HG03103 (cell line): ENCODE measurements around the gene PNMA6F.
"Not testable (repeated sequence)": the region's sequence is repeated elsewhere in the genome, so short reads cannot be mapped to it uniquely, and the experiment has no call there.

Experiments used
- ATAC-seq: cut with Tn5 transposase; IDR thresholded peaks from one replicate; pipeline ENCODE4 v1.9.1; 2021; ENCODE audit warnings: low read depth; ENCODE audit not compliant: unreplicated experiment

The PNMA6F gene

DNA sequence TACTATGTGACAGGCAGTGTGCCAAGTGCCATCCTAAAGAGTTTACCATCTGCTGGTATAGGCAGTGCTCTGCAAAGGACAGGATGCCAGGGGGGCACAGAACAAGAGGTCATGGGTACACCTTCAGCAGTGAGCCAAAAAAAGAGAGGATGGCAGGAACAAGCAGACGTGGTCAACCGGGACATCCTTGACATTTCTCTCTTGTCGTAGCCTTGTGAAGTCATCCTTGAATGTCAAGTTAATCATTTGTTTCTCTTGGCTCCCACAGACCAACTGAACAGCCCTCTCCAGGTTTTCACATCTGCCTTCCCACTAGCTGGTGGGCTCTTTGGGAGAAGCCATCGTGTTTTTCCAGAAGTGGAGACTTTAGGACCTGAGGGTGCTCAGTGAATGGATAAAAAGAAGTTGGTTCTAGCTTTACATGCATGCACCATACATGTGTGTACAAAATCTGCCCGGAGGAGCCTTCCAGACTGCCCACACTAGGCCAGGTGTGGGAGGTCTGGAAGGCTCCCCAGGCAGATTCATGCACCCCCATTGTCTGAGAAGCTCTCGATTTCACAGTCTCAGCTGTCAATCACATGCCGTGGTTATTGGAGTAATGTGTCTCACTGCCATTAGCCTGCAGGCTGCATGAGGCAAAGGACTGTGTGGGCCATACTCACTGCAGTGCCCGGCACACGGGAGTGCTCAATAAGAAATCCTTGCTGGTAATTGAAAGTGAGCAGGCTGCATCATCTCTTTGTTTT, 16.4 kb downstream of the PNMA6F start:
- ATAC-seq = no peak

DNA sequence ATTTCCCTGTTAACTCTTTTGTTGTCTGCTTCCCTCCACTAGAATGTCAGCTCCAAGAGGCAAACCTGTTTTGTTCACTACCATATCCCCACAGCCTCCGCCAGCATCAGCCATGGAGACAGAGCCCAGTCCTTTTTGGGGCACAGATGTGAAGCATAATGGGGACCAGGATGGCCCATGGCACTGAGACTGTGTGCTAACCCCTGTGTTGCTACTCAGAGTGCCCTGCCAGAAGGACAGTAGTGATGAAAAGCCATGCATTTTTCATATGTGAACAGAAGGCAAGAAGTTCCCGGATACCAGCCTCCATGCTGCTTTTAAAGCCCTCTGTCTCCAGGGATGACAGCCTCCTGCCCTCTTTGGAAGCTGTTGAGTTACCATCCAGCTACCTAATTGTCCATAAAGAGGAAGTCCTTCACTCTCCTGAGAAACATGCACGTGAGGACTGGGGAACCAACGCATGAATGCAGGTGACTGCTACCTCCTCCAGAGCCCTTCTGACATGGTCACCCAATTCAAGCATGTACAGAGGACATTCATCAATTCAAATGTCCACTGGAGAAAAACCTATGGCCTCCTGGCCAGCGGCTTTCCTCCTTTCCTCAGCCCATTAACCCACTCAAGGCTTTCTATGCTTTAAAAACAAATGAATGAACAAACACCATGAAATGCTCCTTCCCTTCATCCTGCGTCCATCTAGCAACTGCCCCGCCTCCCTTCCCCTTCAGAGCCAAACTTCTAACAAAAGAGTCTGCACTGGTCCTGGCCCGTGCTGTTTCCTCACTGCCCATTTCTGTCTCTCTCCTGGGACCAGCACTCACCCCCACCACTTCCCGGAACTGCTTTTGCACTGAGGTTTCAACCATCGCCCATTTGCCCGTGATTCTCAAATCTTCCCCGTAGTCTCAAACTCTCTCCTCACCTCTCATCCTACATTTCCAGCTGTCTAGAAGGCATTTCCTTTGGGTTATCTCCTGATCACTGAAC, 18.0 kb downstream of the PNMA6F start:
- ATAC-seq = no peak

DNA sequence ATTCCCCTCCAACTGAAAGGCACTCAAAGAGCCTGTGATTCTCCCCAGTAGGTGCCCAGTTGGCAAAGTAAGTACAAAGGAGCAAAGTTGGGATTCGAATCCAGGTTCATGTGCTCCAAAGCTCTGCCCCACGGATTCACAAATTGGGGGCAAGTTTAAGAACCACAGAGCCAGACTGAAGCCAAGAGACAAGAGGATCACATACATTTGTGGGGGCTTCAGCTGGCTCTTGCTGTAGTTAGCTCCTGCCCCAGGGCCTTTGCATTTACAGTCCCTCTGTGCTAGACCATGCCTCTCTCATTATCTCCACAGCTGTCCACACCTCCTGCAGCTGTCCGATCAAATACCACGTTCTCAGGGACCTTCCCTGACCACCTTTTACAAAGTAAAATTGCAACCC, 18.8 kb downstream of the PNMA6F start:
- no peak for ATAC-seq

DNA sequence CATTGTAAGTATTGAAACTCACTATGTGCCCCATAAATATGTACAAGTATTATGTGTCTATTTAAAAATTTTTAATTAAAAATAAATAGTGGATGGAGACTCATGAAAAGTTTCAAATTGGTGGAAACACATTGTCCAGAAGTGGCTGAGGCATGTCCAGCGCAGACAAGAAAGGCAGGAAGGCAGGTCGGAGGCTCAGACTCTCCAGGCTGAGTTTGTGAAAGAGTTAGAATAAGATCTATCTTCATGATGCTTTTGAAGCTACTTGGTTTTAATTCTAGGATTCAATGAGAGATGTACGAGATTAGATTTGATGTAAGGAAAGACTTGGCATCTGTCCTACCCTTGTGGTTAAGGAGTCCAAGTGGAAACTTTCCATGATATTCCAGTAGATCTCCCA, 19.8 kb downstream of the PNMA6F start:
- ATAC-seq = no peak

DNA sequence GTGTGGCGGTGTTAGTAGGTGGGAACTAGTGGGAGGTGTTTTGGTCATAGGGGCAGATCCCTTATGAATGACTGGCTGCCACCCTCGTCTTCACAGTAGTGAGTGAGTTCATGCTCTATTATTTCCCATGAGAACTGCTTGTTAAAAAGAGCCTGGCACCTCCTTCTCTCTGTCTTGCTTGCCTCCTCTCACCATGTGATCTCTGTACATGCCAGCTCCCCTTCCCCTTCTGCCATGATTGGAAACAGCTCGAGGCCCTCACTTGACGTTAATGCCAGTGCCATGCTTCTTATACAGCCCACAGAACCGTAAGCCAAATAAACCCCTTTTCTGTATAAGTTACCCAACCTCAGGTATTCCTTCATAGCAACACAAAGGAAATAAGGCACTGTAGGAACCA, 21.7 kb downstream of the PNMA6F start:
- no peak for ATAC-seq

DNA sequence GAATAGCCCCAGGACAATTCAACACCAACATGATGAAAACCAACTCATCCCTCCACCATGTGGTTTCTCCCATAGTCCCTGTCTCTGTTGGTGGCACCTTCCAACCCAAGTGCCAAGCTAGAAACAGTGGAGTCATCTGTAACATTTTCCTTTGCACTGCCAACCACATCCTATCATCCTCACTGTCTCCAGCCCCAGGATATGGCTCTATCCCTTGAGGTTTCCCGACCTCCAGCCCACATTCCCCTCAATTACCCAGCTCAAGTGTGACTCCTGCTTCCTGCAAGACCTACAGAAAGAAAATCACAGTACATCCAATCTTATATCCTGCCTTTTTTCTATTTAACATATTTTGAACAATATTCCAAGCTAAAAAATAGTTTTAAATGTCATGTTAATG, 24.2 kb downstream of the PNMA6F start:
- ATAC-seq = no peak

DNA sequence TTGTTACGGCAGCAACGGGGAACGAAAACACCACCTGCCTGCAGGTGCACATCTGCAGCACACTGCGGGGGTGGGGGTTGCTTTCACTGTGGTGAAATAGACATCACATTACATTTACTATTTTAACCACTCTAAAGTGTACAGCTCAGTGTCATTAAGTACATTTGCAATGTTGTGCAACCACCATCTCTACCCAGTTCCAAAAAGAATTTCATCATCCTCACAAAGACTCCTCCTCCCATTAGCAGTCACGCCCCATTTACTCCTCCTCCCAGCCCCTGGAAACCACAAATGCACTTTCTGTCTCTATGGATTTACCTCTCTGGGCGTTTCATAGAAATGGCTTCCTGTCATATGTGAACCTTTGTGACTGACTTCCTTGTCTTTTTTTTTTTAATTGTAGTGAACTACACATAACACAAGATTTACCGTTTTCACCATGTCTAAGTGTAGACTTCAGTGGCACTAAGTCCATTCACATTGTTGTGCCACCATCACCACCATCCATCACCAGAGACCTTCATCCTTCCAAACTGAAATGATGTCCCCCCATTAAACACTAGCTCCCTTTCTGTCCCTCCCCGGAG, 28.0 kb downstream of the PNMA6F start:
- ATAC-seq = not testable (repeated sequence)

DNA sequence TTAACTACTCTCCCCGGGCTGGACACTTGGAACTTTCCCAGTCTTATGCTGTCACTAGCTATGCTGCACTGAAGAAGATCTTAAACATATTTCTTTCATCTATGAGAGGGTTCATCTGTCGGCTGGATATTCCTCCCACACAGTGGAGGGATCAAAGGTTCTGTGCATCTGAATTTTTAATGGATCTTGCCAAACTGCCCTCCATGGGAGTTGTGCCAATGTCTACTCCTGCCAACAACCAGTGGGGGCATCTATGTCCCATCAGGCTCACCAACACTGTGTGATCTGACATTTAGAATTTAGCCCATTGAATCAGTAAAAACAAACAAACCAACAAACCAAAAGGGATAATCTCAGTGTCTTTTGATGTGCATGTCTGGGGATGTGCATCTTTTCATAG, 32.8 kb downstream of the PNMA6F start:
- ATAC-seq = not testable (repeated sequence)

DNA sequence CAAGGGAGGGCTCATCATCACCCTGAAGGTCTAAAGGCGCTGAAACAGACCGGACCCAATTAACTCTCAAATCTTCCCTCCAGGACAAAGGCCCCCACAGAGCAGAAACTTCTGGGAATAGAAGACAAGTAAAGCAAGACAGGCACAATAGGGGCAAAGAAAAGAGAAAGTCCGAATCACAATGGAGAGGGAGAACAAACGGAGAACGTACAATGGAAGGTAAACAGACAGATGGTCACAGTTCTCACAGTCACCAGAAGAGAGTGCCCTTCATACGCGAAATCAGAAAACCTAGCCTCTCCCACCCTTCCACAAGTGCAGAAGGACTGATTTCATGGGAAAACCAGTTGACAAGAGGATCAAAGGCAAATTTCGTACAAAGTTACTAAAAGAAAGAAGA, 35.9 kb downstream of the PNMA6F start:
- ATAC-seq = not testable (repeated sequence)

DNA sequence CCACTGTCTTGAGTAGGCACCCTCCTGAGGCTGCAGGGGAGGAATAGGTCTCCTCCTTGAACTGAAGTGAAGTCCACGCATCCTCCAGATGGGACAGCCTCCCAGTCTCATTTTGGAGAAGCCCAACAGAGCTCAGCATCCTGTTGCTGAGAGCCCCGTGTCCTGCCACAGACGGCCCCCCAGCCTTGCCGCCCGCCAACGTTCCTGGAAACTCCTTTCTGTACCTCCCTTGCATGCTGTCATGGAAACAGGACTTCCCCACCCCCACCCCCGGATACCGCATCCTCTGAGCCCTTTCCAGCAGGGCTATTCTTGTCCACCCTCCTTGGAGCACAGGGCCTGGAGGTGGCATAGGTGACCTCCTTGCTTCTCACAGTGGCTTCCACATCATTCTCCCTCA, 37.6 kb downstream of the PNMA6F start:
- ATAC-seq = not testable (repeated sequence)

DNA sequence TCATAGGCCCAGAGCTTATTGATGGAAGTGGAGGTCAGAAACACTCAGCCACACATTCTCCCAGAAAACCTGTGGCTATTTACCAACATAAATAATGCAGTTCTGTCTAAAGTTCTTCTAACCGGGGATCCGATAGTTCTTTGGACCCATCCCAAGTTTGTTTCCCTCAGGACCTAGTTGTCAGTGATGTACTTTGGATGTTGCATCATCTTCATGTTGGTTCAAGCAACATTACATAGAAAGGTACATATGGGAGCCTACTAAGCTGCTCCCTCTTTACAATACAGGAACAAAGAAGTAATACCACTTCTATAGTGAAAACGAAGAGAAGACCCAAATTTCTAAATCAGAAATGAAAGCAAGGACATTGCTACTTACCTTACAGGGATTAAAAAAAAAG, 39.8 kb downstream of the PNMA6F start:
- ATAC-seq = not testable (repeated sequence)

DNA sequence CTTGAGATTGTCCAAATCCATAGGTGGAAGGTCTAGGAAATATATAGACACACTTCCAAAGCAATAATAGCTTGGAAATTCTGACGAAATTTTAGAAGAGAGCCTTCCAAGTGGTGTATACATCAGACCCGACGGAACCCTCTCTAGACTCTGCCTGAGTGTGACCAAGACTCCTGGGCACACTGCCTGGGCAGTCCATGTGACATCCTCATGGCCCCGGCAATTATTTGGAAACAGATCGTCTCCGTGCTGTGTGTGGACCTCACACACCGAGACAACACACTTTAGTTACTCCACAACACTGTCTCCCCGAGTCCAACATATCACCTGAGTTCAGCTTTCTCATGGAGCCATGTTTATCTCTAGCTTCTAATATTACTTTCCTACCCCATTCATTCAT, 42.3 kb downstream of the PNMA6F start:
- not testable (repeated sequence) for ATAC-seq

DNA sequence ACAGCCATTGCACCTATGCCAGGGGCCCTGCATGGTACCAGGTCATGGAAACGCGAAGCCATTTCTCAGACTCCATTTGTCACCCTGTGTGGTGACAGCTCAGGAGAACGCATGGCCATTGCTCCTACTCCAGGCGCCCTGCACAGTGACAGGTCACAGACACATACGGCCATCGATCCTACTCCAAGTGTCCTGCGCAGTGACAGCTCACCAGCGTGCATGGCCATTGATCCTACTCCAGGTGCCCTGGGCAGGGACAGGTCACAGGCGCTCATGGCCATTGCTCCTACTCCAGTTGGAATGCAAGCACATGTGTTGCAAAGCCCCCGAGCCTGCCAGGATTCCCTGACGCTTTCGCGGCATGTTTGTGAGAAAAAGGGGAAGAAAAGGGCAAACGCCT, 45.5 kb downstream of the PNMA6F start:
- not testable (repeated sequence) for ATAC-seq

DNA sequence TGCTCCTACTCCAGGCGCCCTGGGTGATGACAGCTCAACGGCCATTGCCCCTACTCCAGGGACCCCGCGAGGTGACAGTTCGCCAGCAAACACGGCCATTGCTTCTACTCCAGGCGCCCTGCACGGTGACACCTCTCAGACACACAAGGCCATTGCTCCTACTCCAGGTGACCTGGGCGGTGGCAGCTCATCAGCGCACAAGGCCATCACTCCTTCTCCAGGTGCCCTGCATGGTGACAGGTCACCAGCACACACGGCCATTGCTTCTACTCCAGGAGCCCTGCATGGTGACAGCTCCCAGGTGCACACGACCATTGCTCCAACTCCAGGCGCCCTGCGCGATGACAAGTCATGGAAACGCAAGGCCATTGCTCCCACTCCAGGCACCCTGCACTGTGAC, 46.1 kb downstream of the PNMA6F start:
- not testable (repeated sequence) for ATAC-seq

DNA sequence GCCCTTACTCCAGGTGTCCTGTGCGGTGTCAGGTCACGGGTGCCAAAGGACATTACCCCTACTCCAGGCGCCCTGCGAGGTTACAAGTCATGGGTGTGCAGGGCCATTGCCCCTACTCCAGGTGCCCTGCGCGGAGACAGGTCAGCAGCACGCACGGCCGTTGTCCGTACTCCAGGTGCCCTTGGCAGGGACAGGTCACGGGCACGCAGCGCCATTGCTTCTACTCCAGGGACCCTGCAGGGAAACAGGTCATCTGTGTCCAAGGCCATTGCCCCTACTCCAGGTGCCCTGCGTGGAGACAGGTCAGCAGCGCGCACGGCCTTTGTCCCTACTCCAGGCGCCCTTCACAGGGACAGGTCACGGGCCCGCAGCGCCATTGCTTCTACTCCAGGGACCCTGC, 49.0 kb downstream of the PNMA6F start:
- not testable (repeated sequence) for ATAC-seq

DNA sequence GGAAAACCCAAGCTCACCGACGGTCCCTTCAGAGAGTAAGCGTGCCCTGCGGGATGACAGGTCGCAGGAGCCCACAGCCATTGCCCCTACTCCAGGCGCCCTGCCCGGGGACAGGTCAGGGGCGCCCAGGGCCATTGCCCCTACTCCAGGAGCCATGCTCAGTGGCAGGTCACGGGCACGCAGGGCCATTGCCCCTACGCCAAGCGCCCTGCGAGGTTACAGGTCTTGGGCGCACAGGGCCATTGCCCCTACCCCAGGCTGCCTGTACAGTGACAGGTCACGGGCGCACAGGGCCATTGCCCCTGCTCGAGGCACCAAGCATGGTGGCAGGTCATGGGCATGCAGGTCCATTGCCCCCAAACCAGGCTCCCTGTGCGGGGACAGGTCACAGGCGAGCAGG, 49.5 kb downstream of the PNMA6F start:
- not testable (repeated sequence) for ATAC-seq
